Right ventricle myocardium superior (tissue), 1 donor: ENCODE data around the gene NTSR2. TPM values are rescaled to one million over a fixed set of nuclear protein-coding genes. Genes with fewer than 3 reads are reported as not detected.

Experiments
- ATAC-seq: fragments of 200-7000 bp; cut with Tn5 transposase; one replicate; pipeline ENCODE4 v1.9.1; 2020; ENCODE audit warnings: mild to moderate bottlenecking; ENCODE audit not compliant: poor library complexity
- DNase-seq: peaks from one replicate; pipeline ENCODE4 v3.0.0-alpha.2; 2020
- intact Hi-C: fragments of 100-400 bp; cut with DNase I; formaldehyde crosslinking; loops from one replicate; pipeline ENCODE4 v1.11.2; 2022
- total RNA-seq: library from RNA; stranded (reverse); fragmentation: NEBNext Ultra II Directional; extraction: Animal tissue kit (Norgen Biotek cat#: 25700); gene quantifications from one replicate; pipeline ENCODE4 v1.2.1, GENCODE V29; 2021
- donor health status: DM: no; HTN: yes; CAD: no; lungs with severe emphysema.

The NTSR2 gene
- total RNA-seq, 1 donor from 2014 or later: 0.19 TPM

DNA sequence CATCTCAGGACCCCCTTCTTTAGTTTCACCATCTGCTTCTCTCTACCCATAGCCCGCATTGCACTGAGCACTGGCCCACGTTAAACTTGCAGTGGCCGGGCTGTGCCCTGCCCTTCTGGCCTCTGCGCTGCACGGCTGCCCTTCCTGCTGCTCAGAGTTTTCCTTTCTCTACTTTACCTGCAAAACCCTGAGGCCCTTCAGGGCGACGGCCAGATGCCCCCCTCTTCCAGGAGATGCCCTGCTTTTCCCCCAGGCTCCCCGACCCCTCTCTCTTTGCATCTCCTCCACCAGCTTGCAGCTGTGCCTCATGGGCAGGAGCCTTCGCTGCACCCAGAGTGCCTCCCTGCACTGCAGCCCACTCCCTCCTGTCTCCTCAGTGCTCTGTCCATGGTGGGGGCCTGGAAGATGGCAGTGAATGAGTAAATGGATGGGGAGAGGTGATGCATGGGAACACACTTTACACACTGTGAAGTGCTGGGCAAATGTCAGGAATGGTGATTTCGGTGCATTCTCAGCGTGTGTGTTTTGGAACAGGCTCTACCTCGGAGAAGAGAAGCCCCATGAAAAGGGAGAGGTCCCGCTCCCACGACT lies 53.8 kb downstream of the NTSR2 start:
- intact Hi-C loops: no loop called here
- no peak for DNase-seq
- ATAC-seq: no peak

- intact Hi-C loops: no loop called here
- DNase-seq (no peak), ATAC-seq (no peak)
Observed at GRCh38 chr2:11615209-11615608, 54.8 kb downstream of the NTSR2 start.

- ATAC-seq (no peak), DNase-seq (no peak)
- intact Hi-C loops: no loop called here
Observed at GRCh38 chr2:11613297-11613696, 56.7 kb downstream of the NTSR2 start.

DNA sequence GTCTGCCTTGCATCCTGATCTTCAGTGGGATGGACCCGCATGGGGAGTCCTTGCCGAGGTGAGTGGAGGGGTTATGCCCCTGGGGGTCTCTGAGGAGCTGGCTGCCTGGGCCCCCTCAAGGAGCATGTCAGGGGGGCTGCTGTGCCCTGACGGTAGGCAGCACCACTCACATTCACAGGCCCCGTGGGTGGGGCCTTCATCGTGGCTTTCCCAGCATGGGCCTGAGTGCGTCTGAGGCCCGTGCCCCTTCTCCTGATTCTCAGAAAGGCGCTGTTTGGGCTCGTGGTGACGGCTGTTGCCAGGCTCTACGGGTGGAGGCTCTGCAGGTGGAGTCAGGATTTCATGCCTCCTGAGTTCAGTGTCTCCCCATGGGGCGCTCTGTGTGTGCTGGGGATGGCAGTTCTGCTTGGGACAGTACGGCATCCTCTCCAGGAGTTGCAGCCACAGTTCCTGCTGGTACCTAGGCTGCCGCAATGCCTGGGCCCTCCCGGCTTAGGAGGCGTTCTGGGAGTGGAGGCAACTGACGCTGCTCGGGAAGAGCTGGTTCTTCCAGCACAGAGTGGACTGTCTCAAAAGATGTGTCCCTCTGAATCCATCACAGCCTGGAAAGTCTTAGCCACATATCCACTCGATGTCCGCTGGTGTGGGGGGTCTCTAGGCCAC lies 57.3 kb downstream of the NTSR2 start:
- intact Hi-C loops: no loop called here
- ATAC-seq: no peak
- no peak for DNase-seq

- intact Hi-C loops: no loop called here
- DNase-seq: no peak
- no peak for ATAC-seq
Observed at GRCh38 chr2:11611251-11611650, 58.7 kb downstream of the NTSR2 start.

GRCh38 chr2:11610624-11611242 lies 59.3 kb downstream of the NTSR2 start:
- intact Hi-C loops: no loop called here
- ATAC-seq (no peak), DNase-seq (no peak)

Other genes starting within 250 kb of the NTSR2 start
- gene E2F6, start 204.0 kb downstream of the NTSR2 start, total RNA-seq: 12.2 TPM
- gene GREB1, start 136.2 kb downstream of the NTSR2 start, total RNA-seq: 9.0 TPM
- 62.4 TPM for gene LPIN1, start 76.4 kb upstream of the NTSR2 start, total RNA-seq